ENCODE results near the gene PRR14L.

PRR14L gene

DNA sequence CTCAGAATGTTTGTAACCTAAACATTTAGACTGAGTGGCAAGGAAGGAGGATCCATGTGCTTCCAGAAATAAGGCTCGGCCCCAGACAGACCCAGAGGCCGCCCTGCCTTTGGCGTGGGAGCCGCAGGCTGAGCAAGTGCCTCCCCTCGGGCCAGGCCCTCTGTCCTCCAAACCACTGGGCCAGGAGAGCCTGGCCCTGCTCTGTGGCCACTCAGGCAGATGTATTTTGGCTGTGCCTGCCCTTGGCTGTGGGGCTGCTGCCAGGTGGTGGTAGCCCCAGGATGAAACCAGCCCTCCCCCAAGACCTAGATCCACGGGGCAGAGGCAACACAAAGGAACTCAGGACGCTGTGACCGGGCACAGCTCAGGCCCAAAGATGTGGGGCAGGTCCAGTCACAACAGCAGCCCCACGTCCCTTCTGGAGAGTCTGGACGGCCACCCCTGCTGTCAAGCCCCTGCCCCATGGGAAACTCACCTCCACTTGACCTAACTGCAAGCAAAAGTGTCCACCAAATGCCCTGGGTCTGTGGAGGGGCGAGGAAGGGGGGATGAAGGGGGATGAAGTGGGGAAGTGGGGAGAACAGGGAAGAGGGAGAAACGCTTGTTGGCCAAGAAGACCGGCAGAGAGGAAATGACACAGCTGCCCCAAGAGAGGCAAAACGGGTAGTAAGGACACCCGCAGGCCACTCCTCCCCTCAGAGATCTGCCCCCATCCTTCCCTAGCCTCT, 111.9 kb downstream of the PRR14L start:
- no peak for DNase-seq

- DNase-seq = no peak
These were observed 112.5 kb downstream of the PRR14L start for GRCh38 chr22:31637447-31637890.

DNA sequence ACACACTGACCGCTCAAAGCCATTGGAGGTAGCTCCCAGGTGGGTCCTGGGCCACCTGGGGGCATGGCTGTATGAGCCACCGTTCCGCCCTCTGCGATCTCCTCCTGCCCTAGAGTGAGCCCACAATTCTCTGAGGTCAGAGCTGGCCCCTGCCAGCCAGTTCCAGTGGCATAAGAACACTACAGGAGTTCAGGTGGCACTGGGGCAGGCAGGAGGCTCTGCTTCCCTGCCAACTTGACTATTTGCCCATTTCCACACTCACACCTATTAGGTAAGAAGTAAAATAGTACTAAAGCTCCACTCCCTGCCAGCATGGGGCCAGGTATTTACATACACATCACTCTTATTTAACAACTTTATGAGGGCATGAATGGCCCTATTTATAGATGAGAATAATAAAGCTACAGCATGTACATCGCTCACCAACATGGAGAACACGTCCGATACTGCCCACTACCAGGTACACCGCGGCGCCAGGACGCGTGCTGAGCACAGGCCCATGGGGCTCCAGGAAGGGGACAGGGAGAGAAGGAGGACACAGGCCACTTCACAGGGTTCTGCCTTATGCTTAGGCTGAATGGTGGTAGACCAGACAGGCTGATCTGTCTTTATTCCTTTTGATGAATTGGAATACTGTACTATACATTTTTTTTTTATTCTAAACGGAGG, 114.2 kb downstream of the PRR14L start:
- DNase-seq = peak in 1 of 3 experiments; percentile 1

DNA sequence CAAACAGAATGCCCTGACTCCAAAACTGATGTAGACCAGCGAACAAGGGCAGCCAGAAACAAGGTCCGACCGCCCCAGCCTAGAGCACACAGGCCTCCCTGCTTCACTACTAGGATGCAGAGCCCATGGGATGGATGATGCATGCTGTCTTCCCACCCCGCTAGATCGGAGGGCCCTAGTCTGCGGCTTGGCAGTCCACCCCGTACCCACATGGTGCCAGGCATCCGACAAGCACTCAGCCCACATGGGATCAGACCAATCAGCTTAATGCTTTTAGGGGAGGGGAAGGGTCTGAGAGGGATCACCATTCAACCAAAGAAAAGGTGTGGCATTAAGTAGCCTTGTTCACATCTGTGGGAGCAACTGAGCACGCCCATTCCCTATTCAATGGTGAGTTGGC, 118.5 kb downstream of the PRR14L start:
- no peak for DNase-seq

All from NCI-H1417 (cell line).